GM19324 (cell line): ENCODE results near the gene NLRP9.
"Not testable (repeated sequence)": the region's sequence is repeated elsewhere in the genome, so short reads cannot be mapped to it uniquely, and the experiment has no call there.

ENCODE experiments used
- ATAC-seq: cut with Tn5 transposase; IDR thresholded peaks from one replicate; pipeline ENCODE4 v1.9.1; 2021; ENCODE audit warnings: mild to moderate bottlenecking, moderate library complexity; ENCODE audit not compliant: unreplicated experiment, low FRiP score

The NLRP9 gene

DNA sequence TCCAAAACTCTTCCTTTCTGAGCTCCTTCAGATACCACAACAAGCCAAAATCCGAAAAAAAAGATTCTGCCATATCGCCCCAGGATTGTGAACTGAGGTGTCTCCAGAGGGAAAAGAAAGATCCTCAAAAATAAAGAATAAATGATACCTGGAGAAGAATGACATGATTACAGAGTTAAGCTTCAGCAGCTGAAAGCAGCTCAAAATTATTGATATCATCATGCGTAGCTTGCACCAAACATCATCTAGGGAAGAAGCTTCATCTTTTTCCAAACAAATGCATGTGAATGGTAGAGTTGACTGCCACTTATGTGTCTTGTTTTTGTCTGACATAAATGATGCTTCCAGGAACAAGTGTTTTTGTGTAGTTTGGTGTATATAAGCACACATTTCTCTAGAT, at the start of gene NLRP9:
Gene NLRP9 (minus strand): TSS at position 101 of the 400 bp plus-strand sequence. CDS start 28 bp downstream, at position 73.
- ATAC-seq, result no peak

DNA sequence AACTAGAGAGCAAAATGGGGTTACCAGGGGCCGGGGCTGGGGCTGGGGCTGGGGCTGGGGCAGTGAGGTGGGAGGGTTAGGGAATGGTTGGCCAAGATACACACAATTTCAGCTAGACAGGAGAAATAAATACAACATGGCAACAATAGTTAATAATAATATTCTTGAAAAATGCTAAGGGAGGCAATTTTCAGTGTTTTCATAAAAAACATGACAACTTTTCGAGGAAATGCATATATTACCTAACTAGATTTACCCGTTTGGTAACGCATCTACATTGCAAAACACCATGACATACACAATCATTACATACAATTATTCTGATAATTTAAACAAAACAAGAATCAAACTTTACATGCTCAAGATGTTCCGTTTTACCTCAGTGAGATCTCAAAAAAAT, 42.9 kb upstream of the NLRP9 start:
- no peak for ATAC-seq

DNA sequence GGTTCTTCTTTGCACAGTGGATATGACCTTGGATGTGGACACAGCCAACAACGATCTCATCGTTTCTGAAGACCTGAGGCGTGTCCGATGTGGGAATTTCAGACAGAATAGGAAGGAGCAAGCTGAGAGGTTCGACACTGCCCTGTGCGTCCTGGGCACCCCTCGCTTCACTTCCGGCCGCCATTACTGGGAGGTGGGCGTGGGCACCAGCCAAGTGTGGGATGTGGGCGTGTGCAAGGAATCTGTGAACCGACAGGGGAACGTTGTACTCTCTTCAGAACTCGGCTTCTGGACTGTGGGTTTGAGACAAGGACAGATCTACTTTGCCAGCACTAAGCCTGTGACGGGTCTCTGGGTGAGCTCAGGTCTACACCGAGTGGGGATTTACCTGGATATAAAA, 40.1 kb upstream of the NLRP9 start:
- ATAC-seq, result no peak

DNA sequence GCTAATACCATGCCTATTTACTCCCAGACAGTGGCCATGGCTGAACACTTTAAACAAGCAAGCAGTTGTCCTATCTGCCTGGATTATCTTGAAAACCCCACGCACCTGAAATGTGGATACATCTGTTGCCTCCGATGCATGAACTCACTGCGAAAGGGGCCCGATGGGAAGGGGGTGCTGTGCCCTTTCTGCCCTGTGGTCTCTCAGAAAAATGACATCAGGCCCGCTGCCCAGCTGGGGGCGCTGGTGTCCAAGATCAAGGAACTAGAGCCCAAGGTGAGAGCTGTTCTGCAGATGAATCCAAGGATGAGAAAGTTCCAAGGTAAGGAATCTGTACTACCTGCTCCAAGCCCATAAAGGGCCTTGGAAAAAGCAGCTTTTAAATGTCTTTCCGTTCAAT, 39.3 kb upstream of the NLRP9 start:
- no peak for ATAC-seq

DNA sequence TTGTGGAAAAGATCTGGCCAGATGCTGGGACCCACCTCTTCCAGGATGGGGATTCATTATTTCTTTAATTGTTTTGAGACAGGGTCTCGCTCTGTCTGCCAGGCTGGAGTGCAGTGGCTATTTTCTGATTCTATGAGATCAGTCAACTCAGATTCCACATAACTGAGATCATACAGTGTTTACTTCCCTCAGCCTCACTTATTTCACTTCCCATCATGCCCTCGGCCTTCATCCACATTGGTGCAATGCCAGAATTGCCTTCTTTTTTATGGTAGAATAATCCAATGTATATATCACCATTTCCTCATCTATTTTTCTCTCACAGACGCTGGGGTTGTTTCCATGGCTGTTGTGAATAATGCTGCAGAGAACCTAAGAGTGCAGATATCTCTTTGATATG, 31.4 kb upstream of the NLRP9 start:
- ATAC-seq, result not testable (repeated sequence)

DNA sequence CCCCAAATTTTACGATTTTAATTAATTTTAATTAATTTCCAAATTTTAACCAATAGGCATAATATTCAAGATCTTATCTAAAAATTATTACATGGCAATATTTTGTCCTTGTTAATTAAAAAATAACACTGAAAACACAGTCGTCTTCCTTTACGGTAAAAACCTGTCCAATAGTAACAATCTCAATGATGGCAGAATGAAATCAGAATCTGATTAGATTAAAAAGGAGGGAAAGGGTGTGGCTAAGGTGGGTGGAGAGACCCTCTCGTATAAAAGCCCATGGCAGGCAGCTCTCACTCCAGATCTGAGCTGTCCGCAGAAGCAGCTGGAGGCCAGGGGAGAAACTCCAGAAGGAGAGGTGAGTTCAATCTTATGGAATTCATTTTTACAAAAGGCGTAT, 30.6 kb upstream of the NLRP9 start, which contains the start of gene RFPL4AL1:
Gene RFPL4AL1 (plus strand): TSS at position 301 of the 400 bp plus-strand sequence. CDS start 2,687 bp downstream, outside the sequence.
- ATAC-seq, result not testable (repeated sequence)

DNA sequence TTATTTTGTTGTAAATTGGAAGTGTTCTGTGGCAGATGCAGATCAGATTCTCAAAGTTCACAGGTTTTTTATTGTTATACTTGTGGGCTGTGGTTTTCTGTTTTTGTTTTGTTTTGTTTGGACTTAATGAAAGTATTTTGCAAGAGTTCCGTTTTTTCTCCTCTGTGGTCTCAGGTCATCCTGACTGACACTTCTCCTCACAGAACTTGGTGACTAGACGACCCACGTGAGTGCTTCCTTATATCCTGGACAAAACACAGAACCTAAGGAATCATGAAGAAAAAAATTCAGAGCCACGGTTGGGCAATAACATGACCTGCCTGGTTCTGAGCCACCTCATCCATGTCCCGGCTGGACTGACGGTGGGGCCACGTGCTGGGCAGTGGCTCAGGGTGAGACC, 28.3 kb upstream of the NLRP9 start:
- ATAC-seq, result no peak

DNA sequence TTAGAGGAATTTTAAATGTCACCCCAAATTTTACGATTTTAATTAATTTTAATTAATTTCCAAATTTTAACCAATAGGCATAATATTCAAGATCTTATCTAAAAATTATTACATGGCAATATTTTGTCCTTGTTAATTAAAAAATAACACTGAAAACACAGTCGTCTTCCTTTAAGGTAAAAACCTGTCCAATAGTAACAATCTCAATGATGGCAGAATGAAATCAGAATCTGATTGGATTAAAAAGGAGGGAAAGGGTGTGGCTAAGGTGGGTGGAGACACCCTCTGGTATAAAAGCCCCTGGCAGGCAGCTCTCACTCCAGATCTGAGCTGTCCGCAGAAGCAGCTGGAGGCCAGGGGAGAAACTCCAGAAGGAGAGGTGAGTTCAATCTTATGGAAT, 20.6 kb upstream of the NLRP9 start, which contains the start of gene RFPL4A:
Gene RFPL4A (plus strand): TSS at position 301 of the 400 bp plus-strand sequence. CDS start 2,704 bp downstream, outside the sequence.
- not testable (repeated sequence) for ATAC-seq

DNA sequence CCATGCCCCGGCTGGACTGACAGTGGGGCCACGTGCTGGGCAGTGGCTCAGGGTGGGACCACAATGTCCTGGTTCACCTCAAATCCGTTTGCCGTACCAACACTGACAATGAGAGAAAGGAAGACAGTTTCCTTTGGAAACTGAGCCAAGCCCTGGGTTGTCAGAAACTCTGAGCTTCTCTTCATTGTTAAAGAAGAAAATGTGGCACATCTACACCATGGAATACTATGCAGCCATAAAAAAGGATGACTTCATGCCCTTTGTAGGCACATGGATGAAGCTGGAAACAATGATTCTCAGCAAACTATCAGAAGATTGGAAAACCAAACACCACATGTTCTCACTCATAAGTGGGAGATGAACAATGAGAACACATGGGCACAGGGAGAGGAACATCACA, 18.6 kb upstream of the NLRP9 start:
- ATAC-seq, result not testable (repeated sequence)

DNA sequence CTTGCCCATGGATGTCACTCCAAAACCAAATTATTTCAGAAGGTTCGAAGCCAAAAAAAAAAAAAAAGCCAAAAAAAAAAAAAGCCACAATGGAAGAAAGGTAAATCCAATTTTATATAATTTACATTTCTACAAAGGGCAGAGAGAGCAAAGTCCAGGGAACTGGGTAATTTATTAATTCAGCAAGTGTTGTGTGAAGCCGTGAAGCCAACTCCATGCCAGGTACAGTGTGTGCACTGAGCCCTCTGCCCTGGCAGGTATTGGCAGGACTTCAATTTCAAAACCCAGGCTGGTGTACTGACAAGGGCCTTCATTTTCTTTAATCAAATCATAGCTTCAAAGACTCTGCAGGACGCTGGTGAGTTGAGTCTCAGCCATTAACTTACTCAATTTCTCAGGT, 15.2 kb upstream of the NLRP9 start:
- ATAC-seq, result no peak

DNA sequence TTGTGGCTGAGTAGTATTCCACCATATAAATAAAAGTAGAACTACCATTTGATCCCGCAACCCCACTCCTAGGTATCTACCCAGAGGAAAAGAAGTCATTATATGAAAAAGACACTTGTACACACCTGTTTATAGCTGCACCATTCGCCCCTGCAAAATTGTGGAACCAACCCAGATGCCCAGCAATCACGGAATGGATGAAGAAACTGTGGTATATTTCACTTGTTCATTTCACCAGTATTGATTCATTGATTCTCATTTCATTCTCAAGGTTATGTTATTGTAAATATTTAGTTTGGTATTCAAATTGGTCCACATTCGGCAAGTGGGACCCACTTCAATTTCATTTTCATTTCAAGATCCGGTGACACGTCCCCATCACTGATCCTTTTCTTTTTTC, 12.5 kb upstream of the NLRP9 start:
- no peak for ATAC-seq

DNA sequence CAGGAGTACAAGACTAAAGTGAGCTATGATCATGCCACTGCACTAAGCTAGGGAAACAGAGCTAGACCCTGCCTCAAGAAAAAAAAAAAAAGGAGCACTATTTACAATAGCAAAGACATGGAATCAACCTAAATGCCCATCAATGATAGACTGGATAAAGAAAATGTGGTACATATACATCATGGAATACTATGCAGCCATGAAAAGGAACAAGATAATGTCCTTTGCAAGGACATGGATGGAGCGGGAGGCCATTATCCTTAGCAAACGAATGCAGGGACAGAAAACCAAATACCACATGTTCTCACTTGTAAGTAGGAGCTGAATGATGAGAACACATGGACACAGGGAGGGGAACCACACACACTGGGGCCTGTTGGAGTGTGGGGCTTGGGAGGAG, 7.8 kb downstream of the NLRP9 start:
- not testable (repeated sequence) for ATAC-seq

DNA sequence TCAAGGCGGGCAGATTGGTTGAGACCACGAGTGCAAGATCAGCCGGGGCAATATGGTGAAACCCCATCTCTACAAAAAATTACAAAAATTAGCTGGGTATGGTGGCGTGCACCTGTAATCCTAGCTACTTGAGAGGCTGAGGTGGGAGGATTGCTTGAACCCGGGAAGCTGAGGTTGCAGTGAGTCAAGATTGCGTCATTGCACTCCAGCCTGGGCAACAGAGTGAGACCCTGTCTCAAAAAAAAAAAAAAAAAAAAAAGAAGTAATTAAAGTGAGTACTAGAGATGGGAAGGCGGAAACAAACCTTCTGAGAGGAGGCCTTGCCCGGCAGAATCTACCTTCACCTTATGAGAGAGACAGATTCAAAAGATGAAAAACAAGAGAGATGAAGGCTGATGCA, 14.7 kb downstream of the NLRP9 start:
- ATAC-seq, result no peak

DNA sequence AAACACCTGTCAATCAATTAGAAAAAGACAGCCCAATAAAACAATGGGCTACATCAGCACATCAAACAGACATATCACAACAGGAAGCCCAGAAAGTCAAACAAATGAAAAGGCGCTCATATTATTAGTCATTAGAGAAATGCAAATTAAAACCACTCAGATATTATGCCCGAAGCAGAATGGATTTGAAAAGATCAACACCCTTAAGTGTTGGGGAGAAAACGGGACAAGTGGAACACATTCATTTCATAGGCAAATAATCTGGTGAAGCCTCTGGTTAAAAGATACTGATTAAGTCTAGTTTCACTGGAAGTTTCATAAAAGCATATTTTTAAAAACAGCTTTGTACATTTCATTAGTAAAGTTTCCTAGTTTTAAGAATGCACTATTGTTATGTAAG, 17.4 kb downstream of the NLRP9 start:
- ATAC-seq, result no peak

DNA sequence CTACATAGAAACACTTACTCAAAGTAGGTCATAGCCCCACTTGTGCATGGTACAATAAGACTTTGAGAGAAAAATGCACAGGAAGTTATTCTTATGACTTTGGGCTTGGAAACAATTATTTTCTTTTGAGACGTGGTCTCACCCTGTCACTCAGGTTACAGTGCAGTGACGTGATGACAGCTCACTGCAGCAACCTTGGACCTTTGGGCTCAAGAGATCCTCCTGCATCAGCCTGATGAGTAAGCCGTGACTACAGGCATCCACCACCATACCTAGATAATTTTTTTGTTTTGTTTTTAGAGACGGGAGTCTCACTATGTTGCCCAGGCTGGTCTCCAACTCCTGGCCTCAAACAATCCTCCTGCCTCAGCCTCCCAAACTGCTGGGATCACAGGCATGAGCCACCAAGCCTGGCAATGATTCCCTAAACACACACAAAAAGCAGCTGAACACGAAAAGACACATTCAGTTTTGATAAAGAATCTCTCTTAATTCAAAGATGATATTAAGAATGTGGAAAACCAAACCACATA, 17.9 kb downstream of the NLRP9 start:
- no peak for ATAC-seq

DNA sequence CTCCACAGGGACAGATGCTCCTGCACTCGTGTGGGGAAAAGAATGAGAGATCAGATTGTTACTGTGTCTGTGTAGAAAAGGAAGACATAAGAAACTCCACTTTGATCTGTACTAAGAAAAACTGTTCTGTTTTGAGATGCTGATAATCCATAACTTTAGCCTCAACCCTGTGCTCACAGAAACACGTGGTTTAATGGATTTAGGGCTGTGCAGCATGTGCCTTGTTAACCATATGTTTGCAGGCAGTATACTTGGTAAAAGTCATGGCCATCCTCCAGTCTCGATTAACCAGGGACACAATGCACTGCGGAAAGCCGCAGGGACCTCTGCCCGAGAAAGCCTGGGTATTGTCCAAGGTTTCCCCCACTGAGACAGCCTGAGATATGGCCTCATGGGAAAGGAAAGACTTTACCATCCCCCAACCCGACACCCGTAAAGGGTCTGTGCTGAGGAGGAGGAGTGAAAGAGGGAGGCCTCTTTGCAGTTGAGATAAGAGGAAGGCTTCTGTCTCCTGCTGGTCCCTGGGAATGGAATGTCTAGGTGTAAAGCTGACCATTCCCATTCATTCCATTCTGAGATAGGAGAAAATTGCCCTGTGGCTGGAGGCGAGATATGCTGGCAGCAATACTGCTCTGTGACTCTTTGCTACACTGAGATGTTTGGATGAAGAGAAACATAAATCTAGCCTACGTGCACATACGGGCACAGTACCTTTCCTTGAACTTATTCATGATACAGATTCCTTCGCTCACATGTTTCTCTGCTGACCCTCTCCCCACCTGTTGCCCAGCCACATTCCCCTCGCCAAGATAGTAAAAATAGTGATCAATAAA, 20.1 kb downstream of the NLRP9 start:
- ATAC-seq, result not testable (repeated sequence)

DNA sequence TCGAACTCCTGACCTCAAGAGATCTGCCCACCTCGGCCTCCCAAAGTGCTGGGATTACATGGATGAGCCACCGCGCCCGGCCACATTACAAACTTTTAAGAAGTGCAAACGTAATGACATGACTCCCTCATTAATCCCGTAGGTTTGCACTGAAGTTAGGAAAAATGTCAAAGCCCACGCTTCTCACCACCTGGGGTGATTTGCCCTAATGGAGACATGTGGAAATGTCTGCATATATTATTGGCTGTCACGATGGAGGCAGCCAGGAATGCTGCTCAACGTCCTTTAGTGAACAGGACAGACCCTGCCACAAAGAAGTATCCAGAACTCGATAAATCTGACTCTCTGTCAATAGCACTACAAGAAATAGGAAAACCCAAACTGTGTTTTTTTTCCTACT, 21.0 kb downstream of the NLRP9 start:
- ATAC-seq, result no peak

DNA sequence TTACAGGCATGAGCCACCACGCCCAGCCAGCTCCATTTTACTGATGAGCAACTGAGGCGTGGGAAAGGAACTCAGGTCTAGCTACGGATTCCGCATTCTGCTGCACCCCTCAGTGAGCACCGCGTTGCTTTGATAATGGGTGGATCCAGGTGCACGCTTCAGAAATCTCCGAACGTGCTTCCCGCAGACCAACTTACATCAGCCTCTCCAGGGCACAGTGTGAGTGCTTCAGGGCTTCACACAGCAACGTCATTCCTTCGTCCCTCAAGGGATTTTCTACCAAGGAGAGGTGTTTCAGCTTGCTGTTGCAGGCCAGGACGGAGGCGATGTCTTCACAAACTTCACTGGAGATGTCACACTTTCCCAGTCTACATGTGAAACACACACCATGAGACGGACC, 21.7 kb downstream of the NLRP9 start:
- no peak for ATAC-seq

DNA sequence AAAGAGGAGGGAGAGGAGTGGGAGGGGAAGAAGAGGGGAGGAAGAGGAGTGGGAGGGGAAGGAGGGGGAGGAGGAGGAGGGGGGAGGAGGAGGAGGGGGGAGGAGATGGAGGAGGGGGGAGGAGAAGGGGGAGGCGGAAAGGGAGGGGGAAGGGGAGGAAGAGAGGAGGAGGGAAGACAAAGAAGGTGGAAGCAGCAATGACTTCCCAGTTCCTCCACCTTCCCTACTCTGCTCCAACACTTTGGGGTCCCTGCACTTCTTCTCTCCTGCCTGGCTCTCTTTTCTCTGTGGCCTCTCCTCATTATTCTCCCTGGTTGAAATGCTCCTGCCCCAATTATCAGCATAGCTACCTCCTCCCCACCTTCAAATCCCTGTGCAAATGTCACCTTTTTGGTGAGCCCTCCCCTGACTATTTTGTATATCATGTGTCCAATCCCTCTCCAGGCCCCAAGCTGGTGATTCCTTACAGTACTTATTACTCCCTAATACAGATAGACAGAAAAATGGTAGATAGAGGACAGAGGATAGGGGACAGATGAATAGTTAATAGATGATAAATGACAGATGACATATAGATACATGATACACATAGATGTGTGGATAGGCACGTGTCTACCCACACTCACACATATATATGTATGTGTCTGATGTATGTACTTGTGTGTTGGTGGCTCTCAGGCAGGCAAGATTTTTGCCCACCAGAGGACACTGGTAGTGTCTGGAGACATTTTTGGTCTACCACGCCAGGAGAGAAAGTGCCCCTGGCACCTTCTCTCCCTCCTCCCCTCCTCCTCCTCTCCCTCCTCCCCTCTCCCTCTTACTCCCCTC, 25.2 kb downstream of the NLRP9 start:
- no peak for ATAC-seq

DNA sequence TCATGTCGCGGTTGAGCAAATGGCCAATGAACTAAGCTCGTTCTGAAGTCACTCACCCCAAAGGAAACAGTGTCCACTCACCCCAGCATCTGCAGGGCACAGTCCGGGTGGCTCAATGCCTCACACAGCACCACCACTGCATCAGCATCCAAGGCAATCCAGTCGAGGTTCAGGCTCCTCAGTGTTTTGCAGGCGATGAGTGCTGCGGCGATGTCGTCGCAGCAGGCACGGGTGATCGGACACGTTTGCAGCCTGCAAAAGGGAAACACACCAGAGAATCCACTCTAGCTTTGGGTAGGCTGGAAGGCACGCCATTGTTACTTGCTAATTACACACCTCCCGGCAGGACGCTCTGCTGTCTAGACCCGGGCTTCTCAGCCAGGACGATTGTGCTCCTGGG, 26.5 kb downstream of the NLRP9 start:
- no peak for ATAC-seq

DNA sequence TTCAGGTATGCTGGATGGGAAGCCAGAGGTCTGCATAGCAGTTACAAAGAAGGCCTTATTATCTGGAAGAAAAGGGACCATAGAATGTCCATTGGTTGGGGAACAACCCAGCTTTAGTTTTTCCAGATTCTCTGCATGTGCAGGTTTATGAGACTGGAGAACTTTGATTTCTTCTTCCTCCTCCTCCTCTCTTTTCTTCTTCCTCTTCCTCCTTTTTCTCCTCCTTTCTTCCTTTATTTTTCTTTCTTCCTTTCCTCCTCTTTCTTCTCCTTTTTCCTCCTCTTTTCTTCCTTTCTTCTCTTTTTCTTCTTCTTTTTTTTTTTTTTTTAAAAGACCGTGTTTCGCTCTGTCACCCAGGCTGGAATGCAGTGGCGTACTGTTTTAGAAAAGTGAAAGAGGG, 32.2 kb downstream of the NLRP9 start:
- no peak for ATAC-seq
